Progenitor cell of endocrine pancreas (in vitro differentiated cells): ENCODE results near the gene NABP2. TPM values are rescaled to one million over a fixed set of nuclear protein-coding genes. Genes with fewer than 3 reads are reported as not detected.
"Not testable (repeated sequence)": the region's sequence is repeated elsewhere in the genome, so short reads cannot be mapped to it uniquely, and the experiment has no call there.

Source experiments
- DNase-seq: peaks from one replicate; pipeline ENCODE4 v3.0.0; 2021; ENCODE audit warnings: low spot score; ENCODE audit not compliant: unreplicated experiment
- H3K27ac Mint-ChIP-seq: 2 replicates; pipeline ENCODE4 v1.8.0; 2021; ENCODE audit warnings: mild to moderate bottlenecking, moderate library complexity, mixed read lengths
- H3K27me3 Mint-ChIP-seq: 2 replicates; pipeline ENCODE4 v1.8.0; 2021; ENCODE audit warnings: mixed read lengths
- H3K36me3 Mint-ChIP-seq: 2 replicates; pipeline ENCODE4 v1.8.0; 2022; ENCODE audit warnings: mixed read lengths; ENCODE audit not compliant: insufficient read depth
- H3K4me1 Mint-ChIP-seq: 2 replicates; pipeline ENCODE4 v1.8.0; 2021; ENCODE audit warnings: low read depth, mixed read lengths
- H3K4me3 Mint-ChIP-seq: 2 replicates; pipeline ENCODE4 v1.8.0; 2021; ENCODE audit warnings: low read depth, mild to moderate bottlenecking, moderate library complexity, mixed read lengths
- H3K9me3 Mint-ChIP-seq: 2 replicates; pipeline ENCODE4 v1.8.0; 2021; ENCODE audit warnings: low read depth, mixed read lengths
- total RNA-seq: library from RNA; stranded (reverse); gene quantifications from 2 replicates; pipeline ENCODE4 v1.2.1, GENCODE V29; 2021
- TF ChIP-seq, protein P1 (sequence below): fragments of 200-600 bp; sonication (generic); IDR thresholded peaks from one replicate; pipeline ENCODE4 v1.5.0; 2021; ENCODE audit warnings: antibody characterized with exemption, mild to moderate bottlenecking; ENCODE audit not compliant: unreplicated experiment

The NABP2 gene
- total RNA-seq, 1 donor from 2014 or later: 37.9 TPM

DNA sequence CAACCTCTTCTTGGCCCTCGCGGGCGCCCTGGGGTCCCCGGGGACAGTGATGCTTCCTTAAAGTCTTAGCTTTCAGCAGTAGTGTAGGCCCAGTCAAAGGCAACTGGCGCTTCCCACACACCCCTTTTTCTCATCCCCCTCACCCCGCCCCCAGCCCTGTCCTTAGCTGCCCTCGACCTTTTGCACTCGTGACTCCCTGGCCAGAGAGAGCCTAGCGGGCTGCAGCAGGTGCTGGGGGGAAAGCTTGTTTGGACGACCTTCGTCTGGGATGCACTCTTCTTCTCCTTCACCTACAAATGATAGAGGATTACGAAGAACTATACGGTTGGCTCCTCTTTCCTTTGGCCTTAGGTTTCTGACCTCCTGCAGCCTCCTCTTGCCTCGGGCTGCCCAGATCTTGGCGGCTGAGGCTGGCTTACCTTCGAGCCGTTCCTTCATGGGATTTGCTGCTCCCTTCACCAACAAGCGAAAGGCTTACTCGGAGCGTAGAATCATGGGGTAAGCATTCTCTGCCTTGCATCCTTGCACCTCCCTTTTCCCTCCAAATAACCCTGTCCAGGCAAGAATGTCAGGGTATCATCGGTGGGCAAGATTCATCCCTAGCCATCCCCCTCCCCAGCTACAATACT lies 43.4 kb downstream of the NABP2 start:
- Mint-ChIP-seq H3K36me3 (peaks cover 6% of the 10 kb centered on the region), H3K4me3 (peak overlapping the region; percentile 90), H3K27ac (no peak overlapping the region), H3K4me1 (peaks cover 10% of the 10 kb centered on the region), H3K27me3 (no peaks in the 10 kb centered on the region), H3K9me3 (no peaks in the 10 kb centered on the region)
- no peak for DNase-seq
- TF ChIP-seq, protein P1, sequence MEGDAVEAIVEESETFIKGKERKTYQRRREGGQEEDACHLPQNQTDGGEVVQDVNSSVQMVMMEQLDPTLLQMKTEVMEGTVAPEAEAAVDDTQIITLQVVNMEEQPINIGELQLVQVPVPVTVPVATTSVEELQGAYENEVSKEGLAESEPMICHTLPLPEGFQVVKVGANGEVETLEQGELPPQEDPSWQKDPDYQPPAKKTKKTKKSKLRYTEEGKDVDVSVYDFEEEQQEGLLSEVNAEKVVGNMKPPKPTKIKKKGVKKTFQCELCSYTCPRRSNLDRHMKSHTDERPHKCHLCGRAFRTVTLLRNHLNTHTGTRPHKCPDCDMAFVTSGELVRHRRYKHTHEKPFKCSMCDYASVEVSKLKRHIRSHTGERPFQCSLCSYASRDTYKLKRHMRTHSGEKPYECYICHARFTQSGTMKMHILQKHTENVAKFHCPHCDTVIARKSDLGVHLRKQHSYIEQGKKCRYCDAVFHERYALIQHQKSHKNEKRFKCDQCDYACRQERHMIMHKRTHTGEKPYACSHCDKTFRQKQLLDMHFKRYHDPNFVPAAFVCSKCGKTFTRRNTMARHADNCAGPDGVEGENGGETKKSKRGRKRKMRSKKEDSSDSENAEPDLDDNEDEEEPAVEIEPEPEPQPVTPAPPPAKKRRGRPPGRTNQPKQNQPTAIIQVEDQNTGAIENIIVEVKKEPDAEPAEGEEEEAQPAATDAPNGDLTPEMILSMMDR: no peak

DNA sequence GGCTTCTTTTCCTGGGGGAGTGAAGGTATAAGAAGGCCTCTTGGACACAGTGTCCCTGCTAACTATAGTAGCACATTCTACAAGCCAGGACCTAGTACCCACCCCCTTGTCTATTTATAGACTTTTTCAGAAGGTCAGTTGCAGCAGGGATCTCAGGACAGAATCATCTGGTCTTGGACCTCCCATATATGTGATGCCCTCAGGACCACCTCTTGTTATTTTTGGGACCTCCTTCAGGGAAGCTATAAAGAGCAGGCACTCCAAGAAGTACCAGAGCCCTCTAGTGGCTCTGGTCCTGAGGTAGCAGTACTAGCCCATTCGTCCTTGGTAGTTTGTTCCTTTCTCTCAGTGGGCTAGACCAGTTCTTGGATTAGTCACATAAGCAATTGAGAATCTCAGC lies 46.9 kb downstream of the NABP2 start:
- peaks cover 19% of the 10 kb centered on the region for H3K36me3 Mint-ChIP-seq
- H3K4me3 Mint-ChIP-seq: no peak overlapping the region

GRCh38 chr12:56272468-56272867 lies 48.3 kb downstream of the NABP2 start:
- DNase-seq, H3K9me3 Mint-ChIP-seq, H3K27me3 Mint-ChIP-seq, H3K4me3 Mint-ChIP-seq, H3K4me1 Mint-ChIP-seq, H3K27ac Mint-ChIP-seq: not testable (repeated sequence)
- peaks cover 19% of the 10 kb centered on the region for H3K36me3 Mint-ChIP-seq

More for the DNA sequence above, 46.9 kb downstream of the NABP2 start:
- Mint-ChIP-seq H3K9me3 (no peaks in the 10 kb centered on the region), H3K27ac (no peak overlapping the region), H3K4me1 (peaks cover 10% of the 10 kb centered on the region), H3K27me3 (no peaks in the 10 kb centered on the region)
- TF ChIP-seq, protein P1: peak; percentile 38
- no peak for DNase-seq

DNA sequence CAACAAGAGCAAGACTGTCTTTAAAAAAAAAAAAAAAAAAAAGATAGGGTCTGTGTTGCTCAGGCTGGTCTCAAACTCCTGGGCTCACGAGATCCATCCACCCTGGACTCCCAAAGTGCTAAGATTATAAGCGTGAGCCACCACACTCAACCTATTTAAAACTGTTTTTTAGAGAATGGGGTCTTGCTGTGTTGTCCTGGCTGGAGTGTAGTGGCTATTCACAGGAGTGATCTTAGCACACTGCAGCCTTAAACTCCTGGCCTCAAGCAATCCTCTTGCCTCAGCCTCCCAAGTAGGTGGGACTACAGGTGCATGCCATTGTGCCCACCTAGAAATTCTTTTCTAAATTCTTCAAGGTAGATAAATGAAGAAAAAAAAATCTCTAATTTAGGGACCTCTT lies 50.2 kb downstream of the NABP2 start:
- Mint-ChIP-seq H3K4me1 (no peaks in the 10 kb centered on the region), H3K36me3 (peaks cover 19% of the 10 kb centered on the region), H3K27ac (no peak overlapping the region), H3K27me3 (no peaks in the 10 kb centered on the region), H3K9me3 (no peaks in the 10 kb centered on the region), H3K4me3 (no peak overlapping the region)
- no peak for DNase-seq
- TF ChIP-seq, protein P1: no peak

DNA sequence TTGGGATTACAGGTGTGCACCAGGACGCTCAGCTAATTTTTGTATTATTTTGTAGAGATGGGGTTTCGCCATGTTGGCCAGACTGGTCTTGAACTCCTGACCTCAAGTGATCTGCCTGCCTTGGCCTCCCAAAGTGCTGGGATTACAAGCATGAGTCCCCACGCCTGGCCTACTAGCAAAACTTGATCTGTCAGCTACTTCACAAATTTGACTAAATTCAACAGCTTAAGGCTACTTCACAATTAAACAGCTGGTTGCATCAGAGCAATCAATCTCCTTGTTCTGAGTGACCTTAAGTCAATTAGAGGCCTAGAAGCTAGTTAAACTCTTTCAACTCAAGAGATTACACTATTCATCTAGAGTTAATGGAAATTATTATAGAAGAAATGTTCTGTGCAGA lies 54.8 kb downstream of the NABP2 start:
- TF ChIP-seq, protein P1: no peak
- no peaks in the 10 kb centered on the region for H3K27me3 Mint-ChIP-seq
- H3K4me1 Mint-ChIP-seq: no peaks in the 10 kb centered on the region
- no peaks in the 10 kb centered on the region for H3K9me3 Mint-ChIP-seq
- no peak overlapping the region for H3K4me3 Mint-ChIP-seq
- H3K36me3 Mint-ChIP-seq: peaks cover 26% of the 10 kb centered on the region
- no peak overlapping the region for H3K27ac Mint-ChIP-seq
- no peak for DNase-seq

Other genes starting within 250 kb of the NABP2 start
- gene SUOX, start 227.1 kb upstream of the NABP2 start, total RNA-seq: 44.8 and 45.6 TPM in 2 replicates
- gene IKZF4, start 203.3 kb upstream of the NABP2 start, total RNA-seq: 20.6 and 21.0 TPM in 2 replicates
- 30.2 and 39.3 TPM in 2 replicates for gene RPS26, start 182.4 kb upstream of the NABP2 start, total RNA-seq
- 206 and 221 TPM in 2 replicates for gene ERBB3, start 144.2 kb upstream of the NABP2 start, total RNA-seq
- gene PA2G4, start 119.8 kb upstream of the NABP2 start, total RNA-seq: 103 and 106 TPM in 2 replicates
- gene RPL41, start 107.7 kb upstream of the NABP2 start, total RNA-seq: 3,912 and 3,916 TPM in 2 replicates
- gene ZC3H10, start 106.1 kb upstream of the NABP2 start, total RNA-seq: 12.0 and 13.8 TPM in 2 replicates
- 102 TPM in 2 replicates for gene ESYT1, start 96.1 kb upstream of the NABP2 start, total RNA-seq
- 169 and 172 TPM in 2 replicates for gene MYL6B, start 71.8 kb upstream of the NABP2 start, total RNA-seq
- 1,155 and 1,178 TPM in 2 replicates for gene MYL6, start 66.0 kb upstream of the NABP2 start, total RNA-seq
- gene SMARCC2, start 34.9 kb upstream of the NABP2 start, total RNA-seq: 202 and 207 TPM in 2 replicates
- gene RNF41, start 2.4 kb upstream of the NABP2 start, total RNA-seq: 50.0 and 50.8 TPM in 2 replicates
- 62.9 and 65.2 TPM in 2 replicates for gene SLC39A5, start 5.7 kb downstream of the NABP2 start, total RNA-seq
- 60.3 and 64.3 TPM in 2 replicates for gene ANKRD52, start 34.0 kb downstream of the NABP2 start, total RNA-seq
- gene COQ10A, start 42.6 kb downstream of the NABP2 start, total RNA-seq: 23.6 and 24.6 TPM in 2 replicates
- 209 and 216 TPM in 2 replicates for gene CS, start 76.0 kb downstream of the NABP2 start, total RNA-seq
- gene CNPY2, start 91.6 kb downstream of the NABP2 start, total RNA-seq: 225 and 230 TPM in 2 replicates
- 69.3 and 73.1 TPM in 2 replicates for gene PAN2, start 109.7 kb downstream of the NABP2 start, total RNA-seq
- 0.67 and 0.89 TPM in 2 replicates for gene IL23A, start 114.5 kb downstream of the NABP2 start, total RNA-seq
- gene STAT2, start 135.8 kb downstream of the NABP2 start, total RNA-seq: 158 and 163 TPM in 2 replicates
- gene APOF, start 138.5 kb downstream of the NABP2 start, total RNA-seq: not detected in 2 replicates
- 58.0 and 65.5 TPM in 2 replicates for gene TIMELESS, start 225.1 kb downstream of the NABP2 start, total RNA-seq
- gene MIP, start 230.3 kb downstream of the NABP2 start, total RNA-seq: not detected in 2 replicates
- gene SPRYD4, start 244.2 kb downstream of the NABP2 start, total RNA-seq: 4.6 TPM in 2 replicates